Mesothelial cell of epicardium (in vitro differentiated cells): ENCODE data around the gene CPB2. TPM values are rescaled to one million over a fixed set of nuclear protein-coding genes. Genes with fewer than 3 reads are reported as not detected.

Experiments
- DNase-seq, 2 experiments: peaks; one replicate each; pipeline ENCODE4 v3.0.0; 2021; ENCODE audit warnings: low spot score in 2 of 2; ENCODE audit not compliant: unreplicated experiment in 2 of 2
- H3K27ac Mint-ChIP-seq: 2 replicates; pipeline ENCODE4 v1.8.0; 2021; ENCODE audit warnings: mixed read lengths
- H3K27me3 Mint-ChIP-seq: 2 replicates; pipeline ENCODE4 v1.8.0; 2021; ENCODE audit warnings: low read depth, mixed read lengths
- H3K36me3 Mint-ChIP-seq: 2 replicates; pipeline ENCODE4 v1.8.0; 2021; ENCODE audit warnings: mixed read lengths
- H3K4me1 Mint-ChIP-seq: 2 replicates; pipeline ENCODE4 v1.8.0; 2021; ENCODE audit warnings: mixed read lengths
- H3K4me3 Mint-ChIP-seq: 2 replicates; pipeline ENCODE4 v1.8.0; 2021; ENCODE audit warnings: mild to moderate bottlenecking, moderate library complexity, mixed read lengths
- H3K9me3 Mint-ChIP-seq: 2 replicates; pipeline ENCODE4 v1.8.0; 2021; ENCODE audit warnings: mixed read lengths
- CTCF ChIP-seq: fragments of 200-600 bp; sonication (generic); IDR thresholded peaks from one replicate; pipeline ENCODE4 v1.5.0; 2021; ENCODE audit warnings: antibody characterized with exemption; ENCODE audit not compliant: unreplicated experiment
- total RNA-seq: library from RNA; stranded (reverse); gene quantifications from 3 replicates; pipeline ENCODE4 v1.2.1, GENCODE V29; 2021

The CPB2 gene
- total RNA-seq, 1 donor from 2014 or later = not detected

- H3K36me3 Mint-ChIP-seq = no peaks in the 10 kb centered on the region
- peaks cover 2% of the 10 kb centered on the region for H3K27me3 Mint-ChIP-seq
- peaks cover 2% of the 10 kb centered on the region for H3K4me1 Mint-ChIP-seq
- TF ChIP-seq CTCF = no peak
- H3K27ac Mint-ChIP-seq = no peak overlapping the region
- H3K4me3 Mint-ChIP-seq = no peak overlapping the region
- no peak for DNase-seq
- no peaks in the 10 kb centered on the region for H3K9me3 Mint-ChIP-seq
These were observed 3.2 kb downstream of the CPB2 start for GRCh38 chr13:46101484-46102254.

GRCh38 chr13:46101002-46101401 lies 3.8 kb downstream of the CPB2 start:
- peaks cover 2% of the 10 kb centered on the region for H3K4me1 Mint-ChIP-seq
- H3K27ac Mint-ChIP-seq = no peak overlapping the region
- TF ChIP-seq CTCF = no peak
- H3K27me3 Mint-ChIP-seq = peaks cover 2% of the 10 kb centered on the region
- H3K36me3 Mint-ChIP-seq = no peaks in the 10 kb centered on the region
- H3K4me3 Mint-ChIP-seq = no peak overlapping the region
- DNase-seq = no peak
- H3K9me3 Mint-ChIP-seq = no peaks in the 10 kb centered on the region

DNA sequence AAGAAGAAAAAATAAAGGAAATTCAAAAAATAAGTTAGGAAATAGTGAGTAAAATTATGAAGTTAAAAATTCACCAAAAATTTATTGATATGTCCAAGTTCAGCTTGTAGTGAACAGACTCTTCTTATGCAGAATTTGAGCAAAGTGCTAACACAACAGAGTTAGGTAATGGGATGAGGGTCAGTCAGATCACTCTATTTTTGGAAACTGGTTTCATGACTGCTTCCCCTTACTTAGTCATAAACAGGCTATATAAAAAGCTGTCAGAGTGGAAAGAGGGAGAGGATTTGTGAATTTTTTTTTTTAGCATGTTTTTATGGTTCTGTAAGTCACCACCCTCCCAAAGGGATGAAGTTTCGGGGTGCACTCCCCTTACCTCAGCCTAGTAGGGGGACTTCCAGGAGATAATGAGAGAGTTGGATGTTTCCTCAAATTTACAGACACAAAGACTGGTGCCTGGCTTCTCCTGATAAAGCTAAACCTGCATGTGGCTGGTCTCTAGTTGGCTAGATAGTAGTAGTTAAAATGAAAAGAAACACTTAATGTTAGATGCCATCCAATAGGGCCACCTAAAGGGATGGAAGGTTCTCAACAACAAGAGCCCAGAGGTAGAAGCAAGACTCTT lies 4.5 kb downstream of the CPB2 start:
- Mint-ChIP-seq H3K27me3 (peaks cover 2% of the 10 kb centered on the region), H3K4me1 (peaks cover 2% of the 10 kb centered on the region), H3K27ac (no peak overlapping the region), H3K4me3 (no peak overlapping the region), H3K36me3 (no peaks in the 10 kb centered on the region), H3K9me3 (no peaks in the 10 kb centered on the region)
- no peak for TF ChIP-seq CTCF
- DNase-seq = no peak

DNA sequence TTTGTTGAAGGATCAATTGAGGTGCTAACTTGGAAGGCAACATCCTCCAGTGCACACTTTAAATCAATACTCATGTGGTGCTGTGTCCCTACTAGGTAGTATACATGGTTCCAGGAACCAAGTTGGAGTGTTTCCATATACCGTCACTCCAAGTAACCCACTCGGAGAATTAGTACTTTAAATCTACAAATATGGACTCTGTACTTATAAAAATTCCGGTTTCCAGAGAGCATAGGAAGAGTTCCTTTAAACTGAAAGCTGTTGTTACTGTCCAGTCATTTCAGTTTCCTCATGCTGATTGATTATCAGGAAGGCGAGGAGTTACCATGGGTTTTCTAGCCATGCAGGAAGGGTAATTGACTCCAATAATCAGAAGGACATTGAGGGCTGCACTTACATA lies 7.2 kb downstream of the CPB2 start:
- no peak overlapping the region for H3K4me3 Mint-ChIP-seq
- peaks cover 11% of the 10 kb centered on the region for H3K27me3 Mint-ChIP-seq
- H3K27ac Mint-ChIP-seq = no peak overlapping the region
- DNase-seq = no peak
- H3K9me3 Mint-ChIP-seq = no peaks in the 10 kb centered on the region
- H3K4me1 Mint-ChIP-seq = peaks cover 2% of the 10 kb centered on the region
- no peak for TF ChIP-seq CTCF
- no peaks in the 10 kb centered on the region for H3K36me3 Mint-ChIP-seq

- no peaks in the 10 kb centered on the region for H3K36me3 Mint-ChIP-seq
These were observed 7.8 kb downstream of the CPB2 start for GRCh38 chr13:46097015-46097414.

More at GRCh38 chr13:46097015-46097414, 7.8 kb downstream of the CPB2 start:
- no peak overlapping the region for H3K4me3 Mint-ChIP-seq
- peaks cover 15% of the 10 kb centered on the region for H3K27me3 Mint-ChIP-seq
- H3K9me3 Mint-ChIP-seq = no peaks in the 10 kb centered on the region
- H3K4me1 Mint-ChIP-seq = no peaks in the 10 kb centered on the region
- H3K27ac Mint-ChIP-seq = no peak overlapping the region
- TF ChIP-seq CTCF = no peak
- DNase-seq = no peak
